Measurements from ENCODE around the gene POLR2A. TPM values are rescaled to one million over a fixed set of nuclear protein-coding genes. Genes with fewer than 3 reads are reported as not detected.

Gene POLR2A
- total and polyA plus RNA-seq, 2 of the 4 experiments (the other 2 are of a cell fraction), result 54.0 to 56.6 TPM

DNA sequence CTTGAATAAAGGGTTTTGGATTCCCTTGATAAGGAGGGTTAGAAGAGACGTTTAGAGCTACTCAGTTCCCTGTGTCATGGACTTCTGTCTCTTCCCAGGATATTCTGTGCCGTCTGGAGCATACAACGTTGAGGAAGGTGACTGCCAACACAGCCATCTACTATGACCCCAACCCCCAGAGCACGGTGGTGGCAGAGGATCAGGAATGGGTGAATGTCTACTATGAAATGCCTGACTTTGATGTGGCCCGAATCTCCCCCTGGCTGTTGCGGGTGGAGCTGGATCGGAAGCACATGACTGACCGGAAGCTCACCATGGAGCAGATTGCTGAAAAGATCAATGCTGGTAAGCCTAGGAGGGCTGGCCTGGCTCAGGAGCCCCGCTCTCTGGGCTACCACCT is 24.7 kb downstream of the POLR2A start:
- DNase-seq, result no peak
- Histone ChIP-seq H4K8ac (ENCODE audit: low read depth in 2 of 2, low read length in 2 of 2) (no peak overlapping the region), H3K14ac (replicated peaks; ENCODE audit: low read depth, low read length) (no peak overlapping the region), H3K4me1 (ENCODE audit: control insufficient read depth, insufficient read depth, low read length) (no peaks in the 10 kb centered on the region), H3K4me2 (ENCODE audit: low read depth, low read length) (no peak overlapping the region), H3K9ac (ENCODE audit: low read depth, low read length) (no peak overlapping the region), H3K27ac (ENCODE audit: insufficient read depth, low read length) (no peak overlapping the region), H2BK5ac (ENCODE audit: low read depth, low read length, poor library complexity, severe bottlenecking) (no peak overlapping the region), H3K4me3 (ENCODE audit: insufficient read depth, low read depth, low read length) (no peak overlapping the region), H3K36me3 (ENCODE audit: control insufficient read depth, insufficient read depth, low read length) (peaks cover 73% of the 10 kb centered on the region), H2AK5ac (ENCODE audit: low read depth, low read length) (no peak overlapping the region), H4K91ac (ENCODE audit: insufficient read depth, low read depth, low read length) (no peak overlapping the region), H2AFZ (replicated peaks; ENCODE audit: low read length, poor library complexity) (no peak overlapping the region), H3K18ac (ENCODE audit: low read depth, low read length) (no peak overlapping the region), H4K20me1 (ENCODE audit: insufficient read depth, low read length) (no peaks in the 10 kb centered on the region), H4K5ac (ENCODE audit: low read depth, low read length) (no peak overlapping the region), H3K23ac (ENCODE audit: low read depth, low read length) (no peak overlapping the region), H3K56ac (ENCODE audit: extremely low read depth, insufficient read depth, low read length) (no peak overlapping the region), H3K9me1 (ENCODE audit: insufficient read depth, low read length) (no peaks in the 10 kb centered on the region; the same call in 1 of the 2 replicates), H3K27me3 (ENCODE audit: control insufficient read depth, insufficient read depth, low read length) (no peaks in the 10 kb centered on the region), H3K9me3 (ENCODE audit: control insufficient read depth, insufficient read depth, low read length) (no peaks in the 10 kb centered on the region), H3K4ac (ENCODE audit: low read depth, low read length) (no peak overlapping the region), H2BK15ac (ENCODE audit: low read depth, low read length) (no peak overlapping the region), H3K79me1 (ENCODE audit: low read depth in 1 of 2, low read length in 2 of 2) (peaks cover 4 to 11% of the 10 kb centered on the region in 2 experiments; a peak in 2 of 4 replicates), H2AK9ac (replicated peaks; ENCODE audit: low read depth, low read length, poor library complexity) (no peak overlapping the region), H2BK20ac (ENCODE audit: low read depth, low read length) (no peak overlapping the region), H2BK120ac (ENCODE audit: low read depth, low read length) (no peak overlapping the region)
- POLR2A ChIA-PET (ENCODE audit: unreplicated experiment), result no interaction called here
- WGBS, 2 experiments (ENCODE audit: extremely low coverage in 2 of 2, insufficient read length in 1 of 2), result 88% methylated on average over 3 of the region's 9 CpGs; no CpG with 5 or more reads in 1 of the 2 experiments
- CTCF ChIA-PET, result interaction anchor here (0.6 to 2.1 kb wide), 2 partner anchors 52 to 67 kb away, joined by 5 to 8 read pairs; no protein-coding TSS in a partner anchor
- no peak for ATAC-seq (ENCODE audit: low read depth)
- no TSS peak for BruUV-seq (replicated peaks)
- dilution Hi-C loops (cut with HindIII; ENCODE audit: low sequenced_read_pairs, unreplicated experiment), result no loop called here
- TF ChIP-seq MAFK (IDR thresholded peaks at IDR 0.05; ENCODE audit: low read depth, low read length) (no peak), CEBPB (IDR thresholded peaks at IDR 0.05; ENCODE audit: low read depth, low read length) (no peak), RAD21 (IDR thresholded peaks at IDR 0.05; ENCODE audit: low read length) (no peak), RCOR1 (IDR thresholded peaks at IDR 0.05; ENCODE audit: insufficient replicate concordance, low read length) (no peak), SMC3 (IDR thresholded peaks at IDR 0.05; ENCODE audit: low read depth, low read length) (no peak), MXI1 (IDR thresholded peaks at IDR 0.05; ENCODE audit: borderline replicate concordance, low read depth, low read length) (no peak), FOS (IDR thresholded peaks at IDR 0.05; ENCODE audit: low read depth, low read length) (no peak), NFE2L2 (IDR thresholded peaks at IDR 0.05; ENCODE audit: low read depth, low read length) (no peak), CHD1 (IDR thresholded peaks at IDR 0.05; ENCODE audit: low read depth, low read length) (no peak), ELK1 (IDR thresholded peaks at IDR 0.05; ENCODE audit: borderline replicate concordance, low read depth, low read length) (no peak), MAZ (IDR thresholded peaks at IDR 0.05; ENCODE audit: borderline replicate concordance, low read depth, low read length) (no peak), RFX5 (IDR thresholded peaks at IDR 0.05; ENCODE audit: low read depth, low read length) (no peak), POLR2A (IDR thresholded peaks at IDR 0.05; ENCODE audit: low read depth, low read length) (no peak), BHLHE40 (IDR thresholded peaks at IDR 0.05; ENCODE audit: low read depth, low read length) (no peak)
- TF ChIP-seq, protein P1, sequence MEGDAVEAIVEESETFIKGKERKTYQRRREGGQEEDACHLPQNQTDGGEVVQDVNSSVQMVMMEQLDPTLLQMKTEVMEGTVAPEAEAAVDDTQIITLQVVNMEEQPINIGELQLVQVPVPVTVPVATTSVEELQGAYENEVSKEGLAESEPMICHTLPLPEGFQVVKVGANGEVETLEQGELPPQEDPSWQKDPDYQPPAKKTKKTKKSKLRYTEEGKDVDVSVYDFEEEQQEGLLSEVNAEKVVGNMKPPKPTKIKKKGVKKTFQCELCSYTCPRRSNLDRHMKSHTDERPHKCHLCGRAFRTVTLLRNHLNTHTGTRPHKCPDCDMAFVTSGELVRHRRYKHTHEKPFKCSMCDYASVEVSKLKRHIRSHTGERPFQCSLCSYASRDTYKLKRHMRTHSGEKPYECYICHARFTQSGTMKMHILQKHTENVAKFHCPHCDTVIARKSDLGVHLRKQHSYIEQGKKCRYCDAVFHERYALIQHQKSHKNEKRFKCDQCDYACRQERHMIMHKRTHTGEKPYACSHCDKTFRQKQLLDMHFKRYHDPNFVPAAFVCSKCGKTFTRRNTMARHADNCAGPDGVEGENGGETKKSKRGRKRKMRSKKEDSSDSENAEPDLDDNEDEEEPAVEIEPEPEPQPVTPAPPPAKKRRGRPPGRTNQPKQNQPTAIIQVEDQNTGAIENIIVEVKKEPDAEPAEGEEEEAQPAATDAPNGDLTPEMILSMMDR (conservative IDR thresholded peaks at IDR 0.05; ENCODE audit: low read depth, low read length), result no peak
- TF ChIP-seq, protein P2, sequence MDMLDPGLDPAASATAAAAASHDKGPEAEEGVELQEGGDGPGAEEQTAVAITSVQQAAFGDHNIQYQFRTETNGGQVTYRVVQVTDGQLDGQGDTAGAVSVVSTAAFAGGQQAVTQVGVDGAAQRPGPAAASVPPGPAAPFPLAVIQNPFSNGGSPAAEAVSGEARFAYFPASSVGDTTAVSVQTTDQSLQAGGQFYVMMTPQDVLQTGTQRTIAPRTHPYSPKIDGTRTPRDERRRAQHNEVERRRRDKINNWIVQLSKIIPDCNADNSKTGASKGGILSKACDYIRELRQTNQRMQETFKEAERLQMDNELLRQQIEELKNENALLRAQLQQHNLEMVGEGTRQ (IDR thresholded peaks at IDR 0.05; ENCODE audit: low read depth, low read length), result no peak
- in situ Hi-C loops (cut with MboI; ENCODE audit: low sequenced_read_pairs), result no loop called here
- intact Hi-C loops (cut with micrococcal nuclease), result no loop called here
